ENCODE measurements around the gene RSAD1. TPM values are rescaled to one million over a fixed set of nuclear protein-coding genes. Genes with fewer than 3 reads are reported as not detected.

The RSAD1 gene
- polyA plus RNA-seq, 3 donors: 20.6 to 40.0 (median 21.2) TPM

- Histone ChIP-seq H3K79me2 (ENCODE audit: insufficient read depth, low read length) (no peaks in the 10 kb centered on the region), H3K27ac (ENCODE audit: low read depth in 1 of 2, low read length in 2 of 2) (no peak overlapping the region), H3K4me1 (ENCODE audit: control insufficient read depth in 1 of 2, insufficient read depth in 2 of 2, low read length in 2 of 2) (no peaks in the 10 kb centered on the region), H4K20me1 (ENCODE audit: insufficient read depth, low read length) (no peaks in the 10 kb centered on the region), H3K9me3 (replicated peaks in 1 of 2; ENCODE audit: control insufficient read depth in 1 of 2, insufficient read depth in 1 of 2, low read length in 2 of 2) (no peaks in the 10 kb centered on the region), H3K9ac (ENCODE audit: insufficient read depth, low read length, poor library complexity, severe bottlenecking) (no peak overlapping the region), H3K4me2 (replicated peaks; ENCODE audit: extremely low read depth, low read length, poor library complexity, severe bottlenecking) (no peak overlapping the region), H3K4me3 (replicated peaks in 1 of 3; ENCODE audit: low read depth in 2 of 3, low read length in 3 of 3) (no peak overlapping the region), H2AFZ (ENCODE audit: insufficient read depth, low read depth, low read length, poor library complexity, severe bottlenecking) (no peak overlapping the region), H3K36me3 (replicated peaks in 1 of 2; ENCODE audit: control insufficient read depth in 1 of 2, insufficient read depth in 2 of 2, low read length in 2 of 2) (no peaks in the 10 kb centered on the region), H3K27me3 (ENCODE audit: control insufficient read depth in 2 of 2, insufficient read depth in 2 of 2, low read length in 2 of 2) (no peaks in the 10 kb centered on the region)
- H3K4me1 Mint-ChIP-seq: peaks cover under 1% of the 10 kb centered on the region
- H3K27ac Mint-ChIP-seq: no peak overlapping the region
- H3K4me3 Mint-ChIP-seq: no peak overlapping the region
- H3K27me3 Mint-ChIP-seq (ENCODE audit: low read depth in 3 of 3): peaks cover 1 to 7% (median 2%) of the 10 kb centered on the region in 3 donors
- WGBS (ENCODE audit: insufficient coverage): 98% methylated on average over 8 of the region's 9 CpGs
- H3K9me3 Mint-ChIP-seq: no peaks in the 10 kb centered on the region
- TF ChIP-seq CTCF (IDR thresholded peaks at IDR 0.05): no peak
- H3K36me3 Mint-ChIP-seq: peaks cover 0 to under 1% of the 10 kb centered on the region in 2 donors
- intact Hi-C loops (cut with micrococcal nuclease): no loop called here
- DNase-seq: no peak
These were observed 17.7 kb upstream of the RSAD1 start for GRCh38 chr17:50460831-50461526.

GRCh38 chr17:50461550-50462132 lies 17.0 kb upstream of the RSAD1 start:
- no peak for DNase-seq
- Histone ChIP-seq H3K27me3 (ENCODE audit: control insufficient read depth in 2 of 2, insufficient read depth in 2 of 2, low read length in 2 of 2) (no peaks in the 10 kb centered on the region), H3K4me2 (replicated peaks; ENCODE audit: extremely low read depth, low read length, poor library complexity, severe bottlenecking) (no peak overlapping the region), H3K9me3 (replicated peaks in 1 of 2; ENCODE audit: control insufficient read depth in 1 of 2, insufficient read depth in 1 of 2, low read length in 2 of 2) (no peaks in the 10 kb centered on the region), H3K36me3 (replicated peaks in 1 of 2; ENCODE audit: control insufficient read depth in 1 of 2, insufficient read depth in 2 of 2, low read length in 2 of 2) (no peaks in the 10 kb centered on the region), H4K20me1 (ENCODE audit: insufficient read depth, low read length) (no peaks in the 10 kb centered on the region), H3K79me2 (ENCODE audit: insufficient read depth, low read length) (no peaks in the 10 kb centered on the region), H3K27ac (ENCODE audit: low read depth in 1 of 2, low read length in 2 of 2) (no peak overlapping the region), H2AFZ (ENCODE audit: insufficient read depth, low read depth, low read length, poor library complexity, severe bottlenecking) (no peak overlapping the region), H3K4me1 (ENCODE audit: control insufficient read depth in 1 of 2, insufficient read depth in 2 of 2, low read length in 2 of 2) (no peaks in the 10 kb centered on the region), H3K9ac (ENCODE audit: insufficient read depth, low read length, poor library complexity, severe bottlenecking) (no peak overlapping the region), H3K4me3 (replicated peaks in 1 of 3; ENCODE audit: low read depth in 2 of 3, low read length in 3 of 3) (no peak overlapping the region)
- Mint-ChIP-seq H3K9me3 (no peaks in the 10 kb centered on the region), H3K4me1 (peaks cover 5% of the 10 kb centered on the region), H3K27me3 (ENCODE audit: low read depth in 3 of 3) (peaks cover 1 to 7% (median 3%) of the 10 kb centered on the region in 3 donors), H3K4me3 (no peak overlapping the region), H3K27ac (peak overlapping the region in 1 of 7 donors; percentile 16), H3K36me3 (no peaks in the 10 kb centered on the region)
- no peak for TF ChIP-seq CTCF (IDR thresholded peaks at IDR 0.05)
- intact Hi-C loops (cut with micrococcal nuclease): no loop called here
- WGBS (ENCODE audit: insufficient coverage): 94% methylated on average over 13 of the region's 14 CpGs

Measured in CD14-positive monocyte (primary cell).